GM21576 (cell line): ENCODE measurements around the gene NEK3.
"Not testable (repeated sequence)": the region's sequence is repeated elsewhere in the genome, so short reads cannot be mapped to it uniquely, and the experiment has no call there.

Source experiments
- ATAC-seq: cut with Tn5 transposase; IDR thresholded peaks from one replicate; pipeline ENCODE4 v1.9.1; 2021; ENCODE audit warnings: mild to moderate bottlenecking, moderate library complexity; ENCODE audit not compliant: unreplicated experiment

The NEK3 gene, protein sequence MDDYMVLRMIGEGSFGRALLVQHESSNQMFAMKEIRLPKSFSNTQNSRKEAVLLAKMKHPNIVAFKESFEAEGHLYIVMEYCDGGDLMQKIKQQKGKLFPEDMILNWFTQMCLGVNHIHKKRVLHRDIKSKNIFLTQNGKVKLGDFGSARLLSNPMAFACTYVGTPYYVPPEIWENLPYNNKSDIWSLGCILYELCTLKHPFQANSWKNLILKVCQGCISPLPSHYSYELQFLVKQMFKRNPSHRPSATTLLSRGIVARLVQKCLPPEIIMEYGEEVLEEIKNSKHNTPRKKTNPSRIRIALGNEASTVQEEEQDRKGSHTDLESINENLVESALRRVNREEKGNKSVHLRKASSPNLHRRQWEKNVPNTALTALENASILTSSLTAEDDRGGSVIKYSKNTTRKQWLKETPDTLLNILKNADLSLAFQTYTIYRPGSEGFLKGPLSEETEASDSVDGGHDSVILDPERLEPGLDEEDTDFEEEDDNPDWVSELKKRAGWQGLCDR

DNA sequence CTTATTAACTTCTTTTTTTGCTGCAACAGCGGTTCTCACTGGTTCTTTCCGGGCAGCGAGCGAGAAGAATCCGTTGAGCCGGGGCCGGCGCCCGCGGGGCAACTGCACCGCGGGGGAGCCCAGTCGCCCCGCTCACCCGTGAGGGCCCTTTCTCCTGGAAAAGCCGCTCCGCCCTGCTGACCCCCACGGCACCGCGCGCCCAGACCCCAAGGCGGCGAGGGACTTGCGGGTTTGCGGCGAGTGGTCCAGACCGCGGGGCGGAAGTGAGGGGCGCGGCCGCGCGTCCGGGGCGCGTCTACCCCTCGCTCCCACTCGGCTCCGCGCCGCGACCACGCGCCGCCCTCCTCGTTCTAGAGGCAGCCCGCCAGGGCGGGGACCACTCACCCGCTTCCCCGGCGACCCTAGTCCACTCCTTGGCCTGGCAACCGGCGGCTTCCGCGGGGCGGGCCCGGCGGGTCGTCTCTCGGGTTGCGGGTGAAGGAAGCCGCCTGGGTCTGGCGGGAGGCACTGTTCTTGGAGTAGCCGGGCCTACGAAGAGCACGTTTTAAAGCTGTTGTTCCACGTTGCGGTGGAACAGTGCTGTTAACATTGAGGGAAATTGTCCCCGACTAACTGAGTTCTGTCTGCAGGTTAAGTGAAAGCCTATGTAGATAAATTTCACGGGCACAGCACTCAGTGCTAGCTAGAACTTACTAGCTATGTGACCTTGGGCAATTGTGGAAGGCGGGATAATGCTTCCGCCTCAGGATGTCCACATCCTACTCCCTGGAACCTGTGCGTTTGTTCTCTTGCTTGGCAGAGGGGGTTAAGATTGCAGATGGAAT is at the start of gene NEK3:
Gene NEK3 (minus strand): TSS at position 439 of the 824 bp plus-strand sequence. CDS start 3,406 bp downstream, outside the sequence.
- ATAC-seq = peak; percentile 61

DNA sequence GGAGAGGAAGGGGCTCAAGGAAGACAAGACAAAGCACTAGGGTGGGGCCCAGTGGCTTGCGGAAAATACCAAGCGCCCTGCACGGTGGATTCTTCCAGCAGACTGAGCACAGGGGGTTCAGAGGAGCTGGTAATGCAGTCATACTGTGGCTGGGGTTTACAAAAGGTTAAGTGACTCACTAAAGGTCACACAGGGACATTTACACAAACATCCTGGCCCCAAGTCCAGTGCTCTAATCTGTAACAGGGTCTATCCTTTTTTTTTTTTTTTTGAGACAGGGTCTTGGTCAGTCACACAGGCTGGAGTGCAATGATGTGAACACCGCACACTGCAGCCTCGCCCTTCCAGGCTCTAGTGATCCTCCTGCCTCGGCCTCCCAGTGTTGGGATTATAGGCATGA is 49.0 kb upstream of the NEK3 start:
- ATAC-seq = not testable (repeated sequence)

DNA sequence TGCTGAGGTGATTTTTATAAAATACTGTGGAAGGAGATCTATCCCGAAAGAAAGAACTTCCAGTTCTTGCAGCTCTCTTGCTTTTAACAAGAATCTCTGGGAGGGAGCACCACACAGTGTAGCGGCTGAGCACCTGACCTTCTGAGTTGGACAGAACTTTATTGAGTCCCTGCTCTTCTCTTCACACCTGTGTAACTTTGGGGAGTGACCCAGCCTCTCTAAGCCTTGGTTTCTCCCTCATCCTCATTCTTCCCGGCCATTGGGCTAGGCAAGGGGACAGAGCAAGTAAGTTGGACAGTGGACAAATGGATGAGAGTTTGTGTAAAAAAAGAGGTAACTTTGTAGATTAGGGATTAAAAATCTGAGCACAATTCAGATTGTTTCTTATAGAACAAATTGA is 48.5 kb upstream of the NEK3 start:
- not testable (repeated sequence) for ATAC-seq

DNA sequence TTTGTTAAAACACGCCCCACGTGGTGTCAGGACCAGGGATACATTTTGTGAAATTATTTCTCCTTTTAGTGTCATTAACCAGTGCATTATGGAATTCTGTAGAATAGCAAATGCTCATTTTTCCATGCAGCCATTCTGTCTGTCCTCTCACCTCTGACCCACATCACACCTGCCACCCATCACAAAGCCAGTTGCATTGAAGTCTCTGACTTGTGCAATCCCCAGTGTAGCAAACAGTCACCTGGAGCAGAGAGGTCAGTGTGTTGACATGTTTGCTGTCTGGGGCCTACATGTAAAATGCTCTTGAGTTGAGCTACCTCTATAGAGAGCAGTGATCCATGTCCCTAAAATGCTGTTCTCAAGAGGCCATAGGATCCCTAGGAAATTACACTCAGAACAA is 47.9 kb upstream of the NEK3 start:
- ATAC-seq = not testable (repeated sequence)

DNA sequence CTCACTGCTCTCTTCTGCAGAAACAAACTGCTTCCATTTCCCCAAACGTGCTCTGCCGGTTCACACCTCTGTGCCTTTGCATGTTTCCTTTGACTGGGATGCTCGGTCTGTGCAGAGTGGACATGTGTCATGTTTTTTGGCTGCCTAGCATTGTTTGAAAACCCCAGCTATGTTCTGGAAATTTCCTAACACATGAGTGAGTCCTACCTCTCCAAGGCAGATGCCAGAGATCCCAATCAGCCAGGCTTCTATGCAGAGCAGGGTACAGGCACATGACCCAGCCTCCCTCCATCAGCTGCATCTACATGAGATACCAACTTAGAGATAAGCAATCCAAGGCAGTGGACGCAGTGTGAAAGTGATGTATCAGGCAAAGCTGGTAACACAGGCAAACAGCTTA is 45.1 kb upstream of the NEK3 start:
- not testable (repeated sequence) for ATAC-seq

DNA sequence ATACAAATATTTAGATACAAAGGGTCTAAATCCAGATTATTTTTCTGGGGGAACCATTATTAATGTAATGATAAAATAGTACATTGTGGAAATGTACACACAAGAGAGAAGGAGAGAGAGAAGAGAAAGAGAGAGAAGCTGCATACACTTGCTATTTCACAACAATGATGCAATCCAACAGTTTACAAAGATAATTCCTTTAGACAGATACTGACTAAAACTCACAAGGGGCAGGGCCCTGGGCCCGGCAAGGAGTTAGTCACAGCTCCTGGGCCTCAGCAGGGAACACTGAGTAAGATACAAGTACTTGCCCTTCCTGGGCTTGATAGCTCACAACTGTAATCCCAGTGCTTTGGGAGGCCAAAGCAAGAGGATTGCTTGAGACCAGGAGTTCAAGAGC is 44.5 kb upstream of the NEK3 start:
- ATAC-seq = not testable (repeated sequence)

DNA sequence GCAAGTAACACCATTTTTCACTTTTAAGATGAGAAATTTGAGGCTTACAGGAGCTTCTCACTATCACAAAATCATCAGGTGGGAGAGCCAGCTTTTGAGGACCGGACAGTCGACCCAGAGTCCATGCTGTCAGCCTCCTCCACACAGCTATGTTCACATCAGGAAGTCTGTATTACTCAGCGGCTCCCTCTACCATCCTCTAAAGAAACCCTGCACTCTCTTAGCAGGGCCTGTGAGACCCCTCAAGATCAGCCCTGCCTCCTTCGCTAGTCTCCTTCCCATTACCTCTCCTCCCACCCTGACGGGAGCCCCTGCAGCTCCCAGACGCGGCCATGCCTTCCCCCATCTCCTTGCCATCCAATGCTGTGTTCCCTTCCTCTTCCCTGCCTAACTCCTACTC is 43.1 kb upstream of the NEK3 start:
- not testable (repeated sequence) for ATAC-seq

DNA sequence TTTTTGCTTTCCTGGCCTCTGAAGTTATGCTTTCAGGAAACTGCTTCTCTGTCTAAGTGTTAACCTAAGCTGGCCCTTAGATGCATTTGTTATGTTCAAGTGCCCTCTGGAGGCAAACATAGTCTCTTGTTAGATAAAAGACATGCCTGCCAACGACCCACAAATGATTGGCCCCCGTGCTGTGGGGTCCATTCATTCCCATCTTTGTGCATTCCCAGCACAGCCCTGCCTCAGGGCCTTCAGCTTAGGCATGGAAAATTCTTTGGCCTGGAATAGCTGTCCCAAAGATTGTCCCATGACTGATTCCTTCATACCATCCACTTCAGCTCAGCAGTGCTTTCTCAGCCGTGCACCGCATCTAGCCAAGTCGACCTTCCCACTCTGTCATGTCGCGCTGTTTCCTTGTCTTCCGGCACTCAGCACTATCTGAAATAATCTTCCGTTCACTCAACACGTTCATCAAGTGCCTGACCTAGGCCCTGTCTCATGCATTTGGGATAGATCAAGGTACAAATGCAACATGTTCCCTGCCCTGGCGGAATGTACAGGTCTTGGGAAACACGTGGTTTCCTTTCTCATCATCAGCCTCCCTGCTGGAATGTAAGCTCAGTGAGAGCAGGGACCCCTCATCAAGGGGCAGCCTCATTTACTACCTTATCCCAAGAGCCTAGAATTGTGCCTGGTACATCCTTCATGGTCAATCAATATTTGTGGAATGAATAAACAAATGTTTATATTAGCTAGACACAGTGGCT is 42.2 kb upstream of the NEK3 start:
- ATAC-seq = not testable (repeated sequence)

DNA sequence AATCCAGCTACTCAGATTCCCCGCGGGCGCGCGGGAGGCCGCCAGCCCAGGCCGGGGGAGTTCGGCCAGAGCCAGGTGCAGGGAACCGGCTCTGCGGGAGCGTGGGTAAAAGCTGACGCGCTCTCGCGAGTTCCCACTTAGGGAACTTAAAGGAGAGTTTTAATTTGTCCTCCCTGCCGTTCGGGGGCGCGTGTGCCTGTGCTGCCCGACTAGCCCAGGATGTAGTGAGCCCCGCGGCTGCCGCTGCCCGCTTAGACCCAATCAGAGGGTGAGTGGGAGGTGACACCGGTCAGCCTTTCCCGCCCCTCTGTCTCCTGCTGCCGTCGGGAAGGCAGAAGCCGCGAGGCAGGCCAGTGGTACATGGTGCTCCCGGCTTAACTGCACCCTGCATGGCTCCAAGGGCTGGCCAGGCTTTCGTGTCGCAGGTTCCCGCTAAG is 36.0 kb upstream of the NEK3 start:
- peak; percentile 44 for ATAC-seq

DNA sequence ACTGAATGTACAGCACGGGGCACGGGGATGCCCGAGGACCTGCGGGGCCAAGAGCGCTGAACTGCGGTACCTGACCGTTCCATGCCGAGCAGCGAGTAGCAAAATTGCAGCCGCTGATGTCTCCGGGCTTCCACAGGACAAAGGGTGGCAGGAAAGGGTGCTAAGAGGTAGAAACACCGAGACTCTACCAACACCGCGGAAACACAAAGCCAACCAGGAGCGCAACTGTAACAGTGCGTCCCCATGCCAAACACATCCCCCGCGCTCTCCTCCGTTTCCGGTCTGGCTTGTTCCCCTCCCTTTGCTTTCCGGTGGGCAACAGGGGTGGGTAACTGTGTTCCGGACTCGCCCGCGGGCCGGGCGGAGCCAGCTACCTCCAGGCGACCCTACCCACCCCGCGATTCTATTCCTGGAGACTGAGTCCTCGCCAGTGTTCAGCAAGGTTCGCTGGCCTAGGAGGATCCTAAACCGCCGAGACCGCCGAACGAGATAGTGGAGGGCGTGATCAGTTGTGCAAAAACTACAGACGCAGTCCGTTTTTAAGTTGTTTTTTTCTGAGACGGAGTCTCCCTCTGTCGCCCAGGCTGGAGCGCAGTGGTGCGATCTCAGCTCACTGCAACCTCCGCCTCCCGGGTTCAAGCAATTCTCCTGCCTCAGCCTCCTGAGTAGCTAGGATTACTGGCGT is 34.9 kb upstream of the NEK3 start:
- ATAC-seq = peak; percentile 73

DNA sequence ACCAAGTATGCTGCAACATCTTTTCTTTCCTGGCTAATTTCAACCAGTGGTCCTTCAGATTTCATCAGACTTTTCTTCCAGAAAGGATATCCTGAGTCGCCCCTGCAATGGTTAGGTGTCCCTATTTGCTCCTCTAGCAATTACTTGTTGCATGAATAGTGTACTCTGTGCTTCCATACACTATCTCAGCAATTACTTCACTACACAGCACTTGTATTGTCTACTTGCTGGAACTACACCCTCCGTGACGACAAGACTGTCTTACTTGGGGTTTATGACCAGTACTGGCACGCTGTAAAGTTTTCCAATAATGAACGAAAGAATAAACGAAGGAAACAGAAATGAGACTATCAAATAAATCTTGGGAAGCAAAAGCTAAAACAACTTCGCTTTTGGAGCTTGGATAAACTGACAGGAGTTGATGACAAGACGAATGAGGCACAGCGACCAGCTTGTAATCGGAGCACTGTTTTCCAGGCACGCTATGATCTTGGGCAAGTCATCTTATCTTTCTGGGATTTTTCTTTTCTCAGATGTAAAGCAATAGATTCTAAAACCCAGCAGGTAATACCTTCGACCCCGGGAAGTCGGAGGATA is 34.3 kb upstream of the NEK3 start:
- not testable (repeated sequence) for ATAC-seq

DNA sequence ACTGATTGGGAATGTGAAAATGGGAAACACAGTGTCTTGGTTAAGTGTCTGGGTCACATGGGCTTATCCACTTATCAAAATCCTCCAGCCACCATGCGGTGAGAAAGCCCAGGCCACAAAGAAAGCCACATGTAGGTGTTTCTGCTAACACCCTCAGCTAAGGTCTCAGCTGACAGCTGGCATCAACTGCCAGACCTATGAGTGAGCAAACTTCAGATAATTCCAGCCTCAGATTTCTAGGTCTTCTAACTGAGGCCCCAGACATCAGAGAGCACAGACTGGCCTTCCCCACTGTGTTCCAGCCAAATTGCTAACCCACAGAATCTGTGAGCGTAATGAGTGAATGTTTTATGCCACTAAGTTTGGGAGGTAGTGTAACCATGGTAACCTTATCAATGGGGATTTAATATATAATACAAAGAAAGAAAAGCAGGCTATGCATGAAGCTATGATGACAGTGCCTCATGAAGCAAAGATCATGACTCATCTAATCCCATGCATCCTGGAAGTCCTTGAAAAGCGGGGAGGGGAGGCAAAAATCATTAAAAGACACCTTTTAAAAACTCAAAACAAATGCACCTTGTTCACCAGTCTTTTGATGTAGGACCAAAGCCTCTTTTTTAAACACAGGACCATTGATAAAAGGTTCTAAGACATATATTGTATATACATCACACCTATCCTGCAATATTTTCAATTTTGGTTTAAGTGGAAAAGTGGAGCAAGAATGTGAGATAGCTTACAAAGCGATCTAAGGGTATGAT is 28.2 kb upstream of the NEK3 start:
- ATAC-seq = not testable (repeated sequence)

DNA sequence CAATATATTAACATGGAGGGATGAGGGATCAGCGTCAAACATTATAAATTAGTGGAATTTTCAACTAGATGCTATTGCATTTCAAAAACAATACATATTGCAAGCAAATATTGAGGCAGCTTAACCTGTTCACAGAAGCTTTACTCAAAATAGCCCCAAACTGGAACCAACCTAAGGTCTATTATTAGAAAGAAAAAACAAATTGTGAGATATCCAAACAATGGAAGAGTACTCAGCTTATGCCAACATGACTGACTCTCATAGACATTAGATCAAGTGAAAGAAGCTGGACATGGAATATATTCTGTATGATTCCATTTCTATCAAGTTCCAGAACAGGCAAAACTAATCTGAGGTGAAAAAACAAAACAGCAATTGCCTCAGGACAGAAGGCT is 27.6 kb upstream of the NEK3 start:
- no peak for ATAC-seq

DNA sequence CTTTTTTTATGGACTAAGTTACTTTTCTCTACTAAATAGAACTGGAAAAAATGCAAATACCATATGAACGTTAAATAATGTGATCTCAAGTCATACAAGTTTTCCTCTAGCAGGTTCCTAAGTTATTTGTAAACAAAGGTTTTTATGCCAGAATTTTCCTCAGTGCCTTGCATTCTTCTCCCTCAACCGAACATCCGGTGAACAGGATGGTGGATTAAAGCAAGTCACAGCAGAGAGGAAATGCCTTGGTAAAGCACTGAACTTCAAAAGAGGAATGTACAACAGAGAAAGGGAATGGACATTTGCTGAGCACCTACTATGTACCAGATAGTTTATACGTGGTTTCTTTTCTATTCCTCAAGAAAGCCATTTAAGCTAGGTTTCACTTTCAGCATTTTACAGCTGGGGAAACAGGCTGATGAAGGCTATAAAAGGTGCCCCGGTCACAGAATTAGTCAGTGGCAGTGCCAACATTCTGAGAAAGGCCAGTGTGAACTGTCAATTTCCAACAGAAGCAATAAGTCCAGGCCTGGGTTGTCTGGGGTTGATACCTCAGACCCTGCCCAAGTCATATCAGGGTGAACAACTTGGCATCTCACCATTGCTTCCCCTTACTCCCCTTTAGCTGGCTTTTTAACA is 22.0 kb upstream of the NEK3 start:
- peak; percentile 63 for ATAC-seq

DNA sequence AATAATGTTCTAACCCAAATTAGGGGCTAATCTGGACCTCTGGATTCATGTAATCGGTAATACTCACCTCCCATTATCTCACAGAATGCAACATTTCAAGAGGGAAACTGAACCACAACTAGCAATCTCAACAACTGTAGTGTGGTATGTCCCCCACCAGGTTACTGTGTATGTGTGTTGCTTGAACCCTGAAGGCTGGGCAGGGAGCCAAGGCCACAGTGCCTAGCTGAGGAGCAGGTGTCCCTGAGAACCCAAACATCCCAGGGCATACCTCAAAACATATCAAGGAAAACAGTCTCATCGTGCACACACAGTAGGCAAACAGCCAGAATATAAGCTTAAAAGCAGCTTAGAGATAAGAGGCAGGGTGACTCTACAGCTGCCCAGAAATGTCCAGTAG is 20.5 kb upstream of the NEK3 start:
- no peak for ATAC-seq

DNA sequence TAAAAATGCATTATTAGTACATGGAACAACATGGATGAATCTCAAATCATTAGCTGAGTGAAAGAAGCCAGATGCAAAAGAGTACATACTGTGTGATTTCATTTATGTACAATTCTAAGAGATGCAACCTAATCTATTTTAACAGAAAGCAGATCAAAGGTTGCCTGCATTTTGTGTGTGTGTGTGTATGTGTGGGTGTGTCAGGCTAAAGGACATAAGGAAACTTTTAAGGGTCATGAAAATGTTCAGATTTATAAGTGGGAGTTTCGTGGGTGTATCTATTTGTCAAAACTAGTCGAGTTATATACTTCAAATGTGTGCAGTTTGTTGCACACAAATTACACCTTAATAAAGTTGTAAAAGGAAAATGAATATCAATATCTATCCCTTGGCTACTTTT is 17.9 kb upstream of the NEK3 start:
- ATAC-seq = no peak

DNA sequence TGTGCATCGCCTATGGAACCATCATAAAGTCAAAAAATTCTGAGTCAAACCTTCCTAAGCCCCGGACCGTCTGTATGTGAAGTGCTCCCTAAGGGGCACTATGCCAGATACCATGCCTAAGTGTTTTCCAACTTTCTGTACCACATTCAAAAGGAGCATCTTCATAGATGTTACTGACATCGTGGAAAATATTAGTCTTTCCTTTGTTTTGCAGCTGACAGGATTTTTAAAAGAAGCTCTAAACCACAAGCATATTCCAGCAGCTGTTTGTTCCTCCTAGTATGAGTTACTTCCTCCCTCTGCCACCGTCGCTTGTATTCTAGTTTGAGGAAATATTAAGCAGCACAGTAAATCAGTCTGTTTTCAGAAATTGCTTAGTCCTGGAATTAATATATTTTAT is 14.6 kb upstream of the NEK3 start:
- ATAC-seq = not testable (repeated sequence)

DNA sequence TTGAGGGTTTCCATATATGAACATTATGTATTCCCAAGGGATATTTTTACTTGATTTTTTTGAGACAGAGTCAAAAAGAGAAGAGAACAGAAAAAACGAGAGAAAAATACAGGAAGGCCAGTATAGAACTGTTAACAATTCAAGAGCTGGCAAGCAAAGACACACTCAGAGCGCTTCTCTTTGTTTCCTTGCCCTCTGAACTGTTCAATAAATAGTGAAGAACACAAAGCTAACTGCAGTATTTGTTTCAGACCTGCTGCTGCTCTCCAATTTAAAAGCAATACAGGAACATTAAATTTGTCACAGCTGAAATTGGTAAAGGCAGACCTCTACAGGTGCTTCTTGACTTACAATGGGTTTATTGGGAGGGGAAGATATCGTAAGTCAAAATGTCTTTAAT is 14.0 kb upstream of the NEK3 start:
- no peak for ATAC-seq

DNA sequence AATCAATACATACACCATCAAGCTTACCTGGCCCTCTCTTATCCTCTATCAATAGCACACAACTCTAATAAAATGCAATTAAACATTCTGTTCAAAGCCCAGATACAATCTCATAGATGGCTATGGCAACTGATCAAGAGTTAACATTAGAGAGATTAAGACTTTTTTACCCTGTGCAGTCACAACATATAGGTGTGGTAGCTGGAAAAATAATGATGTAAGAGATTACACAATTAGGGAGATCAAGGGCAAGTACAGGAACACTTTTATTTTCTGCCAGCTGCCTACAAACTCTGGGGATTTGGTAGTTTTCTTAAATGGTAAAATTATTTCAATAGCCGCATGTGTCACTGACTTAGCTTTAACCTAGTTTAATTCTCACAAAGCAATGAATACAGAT is 12.3 kb upstream of the NEK3 start:
- not testable (repeated sequence) for ATAC-seq
